ENCODE data around the gene ZBTB7B.

Gene ZBTB7B

DNA sequence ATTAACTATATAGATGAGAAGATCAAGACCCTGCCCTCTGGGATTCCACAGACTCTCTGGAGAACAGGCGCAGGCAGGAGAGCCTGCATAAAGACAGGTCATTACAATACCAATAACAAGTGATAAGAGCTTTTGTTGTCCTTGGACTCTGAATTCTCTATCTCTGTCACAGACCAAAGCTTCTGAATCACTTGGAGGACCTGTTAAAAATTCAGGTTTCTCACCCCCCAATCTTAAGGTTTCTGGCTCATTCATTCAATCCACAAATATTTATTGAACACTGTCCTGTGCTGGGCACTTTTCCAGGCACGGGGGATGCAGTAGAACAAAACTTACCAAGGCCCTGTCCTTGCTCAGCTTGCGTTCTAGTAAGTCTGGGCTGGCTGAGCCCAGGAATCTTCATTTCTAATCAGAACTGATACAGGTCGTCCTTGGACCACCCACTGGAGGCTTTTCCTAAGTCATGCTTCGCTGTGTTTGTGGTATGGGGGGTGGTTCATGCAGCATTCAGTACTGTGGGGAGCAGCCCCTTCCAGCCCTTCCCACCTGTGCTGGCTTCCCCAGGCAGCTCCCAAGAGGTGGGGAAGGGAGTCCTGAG, 62.3 kb downstream of the ZBTB7B start:
- in situ Hi-C loops (cut with HindIII; ENCODE audit: low pct_ligation_motif_present, low sequenced_read_pairs) = no loop called here

DNA sequence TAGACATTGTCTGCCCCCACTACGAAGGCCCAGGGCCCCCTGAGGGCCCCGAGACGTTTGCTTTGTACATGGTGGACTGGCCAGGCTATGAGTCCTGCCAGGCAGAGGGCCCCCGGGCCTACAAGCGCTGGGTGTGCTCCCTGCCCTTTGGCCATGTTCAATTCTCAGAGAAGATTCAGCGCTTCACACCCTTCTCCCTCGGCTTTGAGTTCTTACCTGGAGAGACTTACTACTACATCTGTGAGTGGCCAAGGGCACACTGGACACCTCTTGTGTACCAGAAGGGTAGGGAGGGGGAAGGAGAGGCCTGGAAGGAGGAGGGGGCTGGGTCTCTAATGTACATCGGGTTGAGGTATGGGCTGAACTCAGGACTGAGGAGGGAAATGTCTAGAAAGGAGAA, 64.2 kb downstream of the ZBTB7B start:
- TF ChIP-seq, protein P1, sequence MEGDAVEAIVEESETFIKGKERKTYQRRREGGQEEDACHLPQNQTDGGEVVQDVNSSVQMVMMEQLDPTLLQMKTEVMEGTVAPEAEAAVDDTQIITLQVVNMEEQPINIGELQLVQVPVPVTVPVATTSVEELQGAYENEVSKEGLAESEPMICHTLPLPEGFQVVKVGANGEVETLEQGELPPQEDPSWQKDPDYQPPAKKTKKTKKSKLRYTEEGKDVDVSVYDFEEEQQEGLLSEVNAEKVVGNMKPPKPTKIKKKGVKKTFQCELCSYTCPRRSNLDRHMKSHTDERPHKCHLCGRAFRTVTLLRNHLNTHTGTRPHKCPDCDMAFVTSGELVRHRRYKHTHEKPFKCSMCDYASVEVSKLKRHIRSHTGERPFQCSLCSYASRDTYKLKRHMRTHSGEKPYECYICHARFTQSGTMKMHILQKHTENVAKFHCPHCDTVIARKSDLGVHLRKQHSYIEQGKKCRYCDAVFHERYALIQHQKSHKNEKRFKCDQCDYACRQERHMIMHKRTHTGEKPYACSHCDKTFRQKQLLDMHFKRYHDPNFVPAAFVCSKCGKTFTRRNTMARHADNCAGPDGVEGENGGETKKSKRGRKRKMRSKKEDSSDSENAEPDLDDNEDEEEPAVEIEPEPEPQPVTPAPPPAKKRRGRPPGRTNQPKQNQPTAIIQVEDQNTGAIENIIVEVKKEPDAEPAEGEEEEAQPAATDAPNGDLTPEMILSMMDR (IDR thresholded peaks at IDR 0.05; ENCODE audit: low read depth, low read length, missing control alignments) = no peak
- Histone ChIP-seq H3K27ac (no peak overlapping the region), H3K36me3 (replicated peaks) (peaks cover 3% of the 10 kb centered on the region), H3K4me3 (ENCODE audit: low read depth, low read length) (no peak overlapping the region), H3K27me3 (replicated peaks) (no peaks in the 10 kb centered on the region)
- in situ Hi-C loops (cut with HindIII; ENCODE audit: low pct_ligation_motif_present, low sequenced_read_pairs) = no loop called here
- DNase-seq = no peak

More for the DNA sequence above, 62.3 kb downstream of the ZBTB7B start:
- no peaks in the 10 kb centered on the region for H3K27me3 ChIP-seq (replicated peaks)
- TF ChIP-seq, protein P1 (IDR thresholded peaks at IDR 0.05; ENCODE audit: low read depth, low read length, missing control alignments) = no peak
- no peak overlapping the region for H3K27ac ChIP-seq
- H3K36me3 ChIP-seq (replicated peaks) = peaks cover 3% of the 10 kb centered on the region
- no peak for DNase-seq
- H3K4me3 ChIP-seq (ENCODE audit: low read depth, low read length) = no peak overlapping the region

All from brain microvascular endothelial cell (primary cell).